Suppressor macrophage treated with lipopolysaccharide for 1 hour (primary cell): ENCODE results near the gene RSPO4.
A peak's percentile ranks its signal among the peaks of the same experiment; 100 is the strongest.

Experiments used
- DNase-seq, 3 donors: peaks; one replicate each; pipeline ENCODE4 v3.0.0-alpha.2; 2020 to 2022

RSPO4 gene

GRCh38 chr20:940926-941325 is 61.2 kb downstream of the RSPO4 start:
- DNase-seq, result no peak

- DNase-seq, result no peak
These were observed 62.5 kb downstream of the RSPO4 start for GRCh38 chr20:939606-940005.

- no peak for DNase-seq
These were observed 67.8 kb downstream of the RSPO4 start for GRCh38 chr20:934186-934840.

GRCh38 chr20:933029-933428 is 69.1 kb downstream of the RSPO4 start:
- DNase-seq, result no peak

- peak; percentile 19 to 40 (median 33) for DNase-seq
These were observed 70.7 kb downstream of the RSPO4 start for GRCh38 chr20:931401-931800.

GRCh38 chr20:926670-927069 is 75.4 kb downstream of the RSPO4 start:
- no peak for DNase-seq

- no peak for DNase-seq
These were observed 76.6 kb downstream of the RSPO4 start for GRCh38 chr20:925516-925915.

- DNase-seq, result peak; percentile 66 to 68 (median 68)
These were observed 77.5 kb downstream of the RSPO4 start for GRCh38 chr20:924639-925038.

- DNase-seq, result no peak
These were observed 79.3 kb downstream of the RSPO4 start for GRCh38 chr20:922781-923180.

GRCh38 chr20:921068-921467 is 81.0 kb downstream of the RSPO4 start:
- DNase-seq, result no peak

- peak in 1 of 3 donors; percentile 37 for DNase-seq
These were observed 81.8 kb downstream of the RSPO4 start for GRCh38 chr20:920311-920710.

- DNase-seq, result no peak
These were observed 82.6 kb downstream of the RSPO4 start for GRCh38 chr20:919491-919916.

GRCh38 chr20:917416-917815 is 84.7 kb downstream of the RSPO4 start:
- no peak for DNase-seq

GRCh38 chr20:916825-917224 is 85.3 kb downstream of the RSPO4 start:
- no peak for DNase-seq

GRCh38 chr20:916125-916799 is 85.8 kb downstream of the RSPO4 start, which contains the start of gene ANGPT4:
ANGPT4 (minus strand) TSS chr20:916334; CDS start chr20:916214, 120 bp downstream.
- peak in 1 of 3 donors; percentile 13 for DNase-seq

- no peak for DNase-seq
These were observed 87.2 kb downstream of the RSPO4 start for GRCh38 chr20:914727-915498.

GRCh38 chr20:913306-913849 is 88.7 kb downstream of the RSPO4 start:
- no peak for DNase-seq

- no peak for DNase-seq
These were observed 90.1 kb downstream of the RSPO4 start for GRCh38 chr20:911882-912600.

GRCh38 chr20:910870-911770 is 91.0 kb downstream of the RSPO4 start:
- no peak for DNase-seq

- DNase-seq, result no peak
These were observed 91.8 kb downstream of the RSPO4 start for GRCh38 chr20:910132-910869.

- DNase-seq, result no peak
These were observed 92.5 kb downstream of the RSPO4 start for GRCh38 chr20:909641-910040.
